ENCODE measurements around the gene TMED7. TPM values are rescaled to one million over a fixed set of nuclear protein-coding genes. Genes with fewer than 3 reads are reported as not detected.
A peak's percentile ranks its signal among the peaks of the same experiment; 100 is the strongest.

Gene TMED7
- total RNA-seq, 1 donor from 2014 or later, result 163 TPM

- no peaks in the 10 kb centered on the region for H3K36me3 Mint-ChIP-seq (ENCODE audit: low read depth, unreplicated experiment)
- no peaks in the 10 kb centered on the region for H4K20me1 ChIP-seq (ENCODE audit: insufficient read depth, low read length)
Observed at GRCh38 chr5:115671939-115672338, 46.1 kb upstream of the TMED7 start.

DNA sequence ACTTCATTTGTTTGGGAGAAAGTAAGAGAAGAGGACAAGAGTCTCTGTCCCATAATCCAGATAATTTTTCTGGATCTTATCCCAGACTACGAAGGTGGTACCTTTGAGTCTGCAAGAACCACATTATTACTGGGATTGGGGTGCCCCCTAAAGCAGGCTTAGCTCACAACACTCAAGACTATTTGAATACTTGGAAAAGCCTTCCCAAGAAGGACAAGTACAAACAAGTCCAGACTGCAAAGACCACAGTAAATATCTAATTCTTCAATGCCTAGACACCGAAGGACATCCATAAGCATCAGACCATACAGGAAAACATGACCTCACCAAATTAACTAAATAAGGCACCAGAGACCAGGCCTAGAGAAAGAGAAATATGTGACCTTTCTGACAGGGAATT lies 40.2 kb upstream of the TMED7 start:
- Mint-ChIP-seq H3K36me3 (ENCODE audit: low read depth, unreplicated experiment) (no peaks in the 10 kb centered on the region), H3K4me3 (ENCODE audit: unreplicated experiment) (no peak overlapping the region), H3K27ac (ENCODE audit: unreplicated experiment) (no peak overlapping the region), H3K4me1 (ENCODE audit: low read depth, unreplicated experiment) (peaks cover 7% of the 10 kb centered on the region), H3K27me3 (ENCODE audit: low read depth, unreplicated experiment) (no peaks in the 10 kb centered on the region), H3K9me3 (ENCODE audit: unreplicated experiment) (peaks cover 19% of the 10 kb centered on the region)
- no peaks in the 10 kb centered on the region for H3K27me3 ChIP-seq (ENCODE audit: insufficient read depth, low read length)
- FAIRE-seq (no peak), DNase-seq (ENCODE audit: low read depth) (no peak)
- no peak overlapping the region for H2AFZ ChIP-seq (ENCODE audit: low read depth, low read length)
- H3K4me2 ChIP-seq (ENCODE audit: low read length), result no peak overlapping the region
- no peak for TF ChIP-seq EZH2 (IDR thresholded peaks at IDR 0.05; ENCODE audit: insufficient read depth, low read length)
- no peak for TF ChIP-seq CTCF (IDR thresholded peaks at IDR 0.05; ENCODE audit: insufficient read depth, low read depth, low read length)
- H3K79me2 ChIP-seq (ENCODE audit: insufficient read depth, low read length), result no peaks in the 10 kb centered on the region
- H3K27ac ChIP-seq (ENCODE audit: low read depth, low read length), result no peak overlapping the region
- no peaks in the 10 kb centered on the region for H3K9me3 ChIP-seq (ENCODE audit: insufficient read depth, low read depth, low read length)
- H3K36me3 ChIP-seq (ENCODE audit: insufficient read depth, low read length), result no peaks in the 10 kb centered on the region
- H3K4me1 ChIP-seq (ENCODE audit: insufficient read depth, low read length), result peaks cover 2% of the 10 kb centered on the region
- no peak overlapping the region for H3K9ac ChIP-seq (ENCODE audit: low read length)
- no peaks in the 10 kb centered on the region for H4K20me1 ChIP-seq (ENCODE audit: insufficient read depth, low read length)
- no peak overlapping the region for H3K4me3 ChIP-seq (ENCODE audit: insufficient read depth, low read depth, low read length)

More at GRCh38 chr5:115671939-115672338, 46.1 kb upstream of the TMED7 start:
- Histone ChIP-seq H3K36me3 (ENCODE audit: insufficient read depth, low read length) (no peaks in the 10 kb centered on the region), H3K27me3 (ENCODE audit: insufficient read depth, low read length) (no peaks in the 10 kb centered on the region), H3K4me2 (ENCODE audit: low read length) (no peak overlapping the region), H3K4me3 (ENCODE audit: insufficient read depth, low read depth, low read length) (no peak overlapping the region), H3K4me1 (ENCODE audit: insufficient read depth, low read length) (no peaks in the 10 kb centered on the region), H3K9me3 (ENCODE audit: insufficient read depth, low read depth, low read length) (no peaks in the 10 kb centered on the region), H3K79me2 (ENCODE audit: insufficient read depth, low read length) (no peaks in the 10 kb centered on the region), H3K9ac (ENCODE audit: low read length) (no peak overlapping the region), H2AFZ (ENCODE audit: low read depth, low read length) (no peak overlapping the region), H3K27ac (ENCODE audit: low read depth, low read length) (no peak overlapping the region)
- peak; percentile 58 for DNase-seq (ENCODE audit: low read depth)
- Mint-ChIP-seq H3K27me3 (ENCODE audit: low read depth, unreplicated experiment) (no peaks in the 10 kb centered on the region), H3K4me1 (ENCODE audit: low read depth, unreplicated experiment) (peaks cover 2% of the 10 kb centered on the region), H3K9me3 (ENCODE audit: unreplicated experiment) (peaks cover 29% of the 10 kb centered on the region), H3K27ac (ENCODE audit: unreplicated experiment) (no peak overlapping the region), H3K4me3 (ENCODE audit: unreplicated experiment) (no peak overlapping the region)
- no peak for FAIRE-seq
- TF ChIP-seq EZH2 (IDR thresholded peaks at IDR 0.05; ENCODE audit: insufficient read depth, low read length), result no peak

DNA sequence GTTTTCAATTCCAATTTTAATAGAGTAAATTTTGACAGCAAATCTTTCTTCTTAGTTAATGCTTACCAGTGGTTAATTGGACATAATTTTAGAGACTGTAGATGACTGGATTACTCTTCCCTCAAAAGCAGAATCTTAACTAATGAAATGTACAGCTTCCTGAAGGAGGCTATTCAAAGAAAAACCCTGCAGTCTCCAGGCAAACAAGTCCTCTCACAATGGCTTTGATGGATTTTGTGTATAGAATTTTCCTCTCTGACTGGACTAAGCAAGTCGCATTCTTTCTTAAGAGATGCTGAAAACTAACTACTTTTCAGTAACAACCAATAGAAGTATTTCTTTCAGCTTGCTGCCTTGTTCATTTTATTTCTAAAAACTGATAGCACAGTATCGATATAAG lies 35.7 kb upstream of the TMED7 start:
- H3K27ac Mint-ChIP-seq (ENCODE audit: unreplicated experiment), result peak overlapping the region; percentile 20
- H3K9ac ChIP-seq (ENCODE audit: low read length), result no peak overlapping the region

More for the DNA sequence above, 35.7 kb upstream of the TMED7 start:
- Histone ChIP-seq H2AFZ (ENCODE audit: low read depth, low read length) (no peak overlapping the region), H3K9me3 (ENCODE audit: insufficient read depth, low read depth, low read length) (no peaks in the 10 kb centered on the region), H3K36me3 (ENCODE audit: insufficient read depth, low read length) (no peaks in the 10 kb centered on the region), H3K27me3 (ENCODE audit: insufficient read depth, low read length) (no peaks in the 10 kb centered on the region), H3K4me1 (ENCODE audit: insufficient read depth, low read length) (peaks cover 14% of the 10 kb centered on the region), H4K20me1 (ENCODE audit: insufficient read depth, low read length) (no peaks in the 10 kb centered on the region), H3K27ac (ENCODE audit: low read depth, low read length) (no peak overlapping the region), H3K4me2 (ENCODE audit: low read length) (peak overlapping the region; percentile 1), H3K4me3 (ENCODE audit: insufficient read depth, low read depth, low read length) (no peak overlapping the region), H3K79me2 (ENCODE audit: insufficient read depth, low read length) (no peaks in the 10 kb centered on the region)
- DNase-seq (ENCODE audit: low read depth), result no peak
- H3K9me3 Mint-ChIP-seq (ENCODE audit: unreplicated experiment), result peaks cover 2% of the 10 kb centered on the region
- H3K4me3 Mint-ChIP-seq (ENCODE audit: unreplicated experiment), result no peak overlapping the region
- TF ChIP-seq CTCF (IDR thresholded peaks at IDR 0.05; ENCODE audit: insufficient read depth, low read depth, low read length) (no peak), EZH2 (IDR thresholded peaks at IDR 0.05; ENCODE audit: insufficient read depth, low read length) (no peak)
- peaks cover 21% of the 10 kb centered on the region for H3K4me1 Mint-ChIP-seq (ENCODE audit: low read depth, unreplicated experiment)
- no peak for FAIRE-seq
- no peaks in the 10 kb centered on the region for H3K36me3 Mint-ChIP-seq (ENCODE audit: low read depth, unreplicated experiment)
- no peaks in the 10 kb centered on the region for H3K27me3 Mint-ChIP-seq (ENCODE audit: low read depth, unreplicated experiment)
